HepG2 (cell line): Measurements from ENCODE around the gene SLC25A5.
A peak's percentile ranks its signal among the peaks of the same experiment; 100 is the strongest.

ENCODE experiments used
- CC2D1A ChIP-seq: sonication (generic); formaldehyde crosslinking; IDR thresholded peaks from 2 replicates; pipeline ENCODE4 v1.8.1; 2023; ENCODE audit warnings: mild to moderate bottlenecking, missing genetic modification reagents
- CTCF ChIP-seq: sonication (generic); formaldehyde crosslinking; IDR thresholded peaks from 2 replicates; pipeline ENCODE4 v1.5.0; 2020; ENCODE audit warnings: mild to moderate bottlenecking, missing genetic modification reagents, moderate library complexity
- ETV6 ChIP-seq: sonication (generic); formaldehyde crosslinking; conservative IDR thresholded peaks from 2 replicates; pipeline ENCODE4 v1.4.0; 2020; ENCODE audit warnings: missing genetic modification reagents
- KDM4B ChIP-seq: sonication (generic); formaldehyde crosslinking; IDR thresholded peaks from 2 replicates; pipeline ENCODE4 v1.4.0; 2020; ENCODE audit warnings: missing genetic modification reagents
- MYNN ChIP-seq: sonication (generic); formaldehyde crosslinking; IDR thresholded peaks from 2 replicates; pipeline ENCODE4 v1.4.0; 2020; ENCODE audit warnings: mild to moderate bottlenecking, low read depth, missing genetic modification reagents
- REST ChIP-seq, 2 experiments: IDR thresholded peaks; 2 replicates each; pipeline ENCODE4 v1.6.1; 2011 to 2012; ENCODE audit warnings: low read length in 2 of 2, borderline replicate concordance in 1 of 2, low read depth in 1 of 2, mild to moderate bottlenecking in 1 of 2, moderate library complexity in 1 of 2
- TCF12 ChIP-seq, 2 experiments: fragments of 450-650 bp in 1 of 2; sonication (generic) in 1 of 2; formaldehyde crosslinking in 1 of 2; IDR thresholded peaks; 2 replicates each; pipeline versions ENCODE4 v1.6.1 to v1.8.0; 2017 to 2022; ENCODE audit warnings: antibody characterized with exemption in 1 of 2, mild to moderate bottlenecking in 1 of 2, missing genetic modification reagents in 1 of 2, moderate library complexity in 1 of 2
- TRIM24 ChIP-seq: sonication (generic); formaldehyde crosslinking; IDR thresholded peaks from 2 replicates; pipeline ENCODE4 v1.8.0; 2022; ENCODE audit warnings: mild to moderate bottlenecking, missing genetic modification reagents
- ZNF510 ChIP-seq: sonication (generic); formaldehyde crosslinking; IDR thresholded peaks from 2 replicates; pipeline ENCODE4 v1.4.0; 2020; ENCODE audit warnings: low read depth, mild to moderate bottlenecking, missing genetic modification reagents
- ZNF589 ChIP-seq: sonication (generic); formaldehyde crosslinking; conservative IDR thresholded peaks from 2 replicates; pipeline ENCODE4 v1.8.0; 2022; ENCODE audit warnings: mild to moderate bottlenecking, moderate library complexity, missing genetic modification reagents

- no peak for TF ChIP-seq REST (IDR thresholded peaks at IDR 0.05; ENCODE audit: borderline replicate concordance in 1 of 2, low read depth in 1 of 2, low read length in 2 of 2)
- TF ChIP-seq MYNN (CRISPR knock-in tag) = no peak
- peak; percentile 52 for TF ChIP-seq CTCF (CRISPR knock-in tag)
- no peak for TF ChIP-seq ZNF510 (CRISPR knock-in tag)
- no peak for TF ChIP-seq ETV6 (CRISPR knock-in tag)
- no peak for TF ChIP-seq CC2D1A
- TF ChIP-seq TCF12 (IDR thresholded peaks at IDR 0.05) = no peak
- no peak for TF ChIP-seq TCF12 (CRISPR knock-in tag; IDR thresholded peaks at IDR 0.05)
- TF ChIP-seq ZNF589 (CRISPR knock-in tag) = no peak
- no peak for TF ChIP-seq TRIM24 (CRISPR knock-in tag)
- no peak for TF ChIP-seq KDM4B (CRISPR knock-in tag)
These were observed 34.7 kb downstream of the SLC25A5 start for GRCh38 chrX:119502727-119503483.
